NCI-H128 (cell line): Measurements from ENCODE around the gene CAST.
"Not testable (repeated sequence)": the region's sequence is repeated elsewhere in the genome, so short reads cannot be mapped to it uniquely, and the experiment has no call there.

Experiments used
- DNase-seq: peaks from one replicate; lab custom pipeline; 2025; ENCODE audit not compliant: unreplicated experiment; lab: John Stamatoyannopoulos, UW

The CAST gene

GRCh38 chr5:96775689-96776088 is 113.5 kb downstream of the CAST start:
- no peak for DNase-seq

GRCh38 chr5:96776621-96777020 is 114.4 kb downstream of the CAST start:
- no peak for DNase-seq

- no peak for DNase-seq
These were observed 116.2 kb downstream of the CAST start for GRCh38 chr5:96778409-96778808.

- no peak for DNase-seq
These were observed 118.5 kb downstream of the CAST start for GRCh38 chr5:96780626-96781025.

- no peak for DNase-seq
These were observed 119.1 kb downstream of the CAST start for GRCh38 chr5:96781031-96781971.

GRCh38 chr5:96783326-96783725 is 121.2 kb downstream of the CAST start:
- DNase-seq = no peak

GRCh38 chr5:96785326-96786109 is 123.3 kb downstream of the CAST start:
- DNase-seq = no peak

- no peak for DNase-seq
These were observed 126.1 kb downstream of the CAST start for GRCh38 chr5:96788112-96788749.

GRCh38 chr5:96789794-96790330 is 127.7 kb downstream of the CAST start:
- no peak for DNase-seq

- no peak for DNase-seq
These were observed 128.9 kb downstream of the CAST start for GRCh38 chr5:96790961-96791504.

- no peak for DNase-seq
These were observed 132.6 kb downstream of the CAST start for GRCh38 chr5:96794757-96795156.

GRCh38 chr5:96795626-96796025 is 133.4 kb downstream of the CAST start:
- DNase-seq = no peak

GRCh38 chr5:96796434-96796833 is 134.3 kb downstream of the CAST start:
- no peak for DNase-seq

GRCh38 chr5:96801718-96802117 is 139.5 kb downstream of the CAST start:
- not testable (repeated sequence) for DNase-seq

GRCh38 chr5:96807075-96807654 is 145.0 kb downstream of the CAST start:
- peak; percentile 7 for DNase-seq

GRCh38 chr5:96808541-96808828 is 146.3 kb downstream of the CAST start:
- DNase-seq = no peak

GRCh38 chr5:96808868-96809558 is 146.8 kb downstream of the CAST start:
- no peak for DNase-seq

- DNase-seq = no peak
These were observed 147.7 kb downstream of the CAST start for GRCh38 chr5:96809921-96810320.

GRCh38 chr5:96812851-96813250 is 150.7 kb downstream of the CAST start:
- no peak for DNase-seq

GRCh38 chr5:96814041-96814440 is 151.9 kb downstream of the CAST start:
- DNase-seq = no peak
